Left renal cortex interstitium (tissue), 4 donors: ENCODE data around the gene PHF21A. TPM values are rescaled to one million over a fixed set of nuclear protein-coding genes. Genes with fewer than 3 reads are reported as not detected.

Experiments
- DNase-seq, 4 donors: peaks; one replicate each; pipeline ENCODE4 v3.0.0-alpha.2; 2013; ENCODE audit warnings: low read depth in 4 of 4, low spot score in 2 of 4, missing footprints in 1 of 4
- polyA plus RNA-seq, 4 donors: library from polyadenylated mRNA; unstranded; fragments of 120-200 nt; gene quantifications; one replicate each; pipeline ENCODE4 v1.2.1, GENCODE V29; 2013; ENCODE audit not compliant: insufficient read length in 4 of 4

PHF21A gene
- polyA plus RNA-seq, 4 donors, result 34.5 to 60.9 (median 51.7) TPM

GRCh38 chr11:45939836-45940235 lies 181.4 kb downstream of the PHF21A start:
- no peak for DNase-seq

GRCh38 chr11:45937916-45938315 lies 183.3 kb downstream of the PHF21A start:
- no peak for DNase-seq

GRCh38 chr11:45936511-45937054 lies 184.7 kb downstream of the PHF21A start:
- DNase-seq, result no peak

GRCh38 chr11:45935349-45936064 lies 185.7 kb downstream of the PHF21A start:
- DNase-seq, result no peak

- no peak for DNase-seq
Observed at GRCh38 chr11:45934580-45935318, 186.5 kb downstream of the PHF21A start.

DNA sequence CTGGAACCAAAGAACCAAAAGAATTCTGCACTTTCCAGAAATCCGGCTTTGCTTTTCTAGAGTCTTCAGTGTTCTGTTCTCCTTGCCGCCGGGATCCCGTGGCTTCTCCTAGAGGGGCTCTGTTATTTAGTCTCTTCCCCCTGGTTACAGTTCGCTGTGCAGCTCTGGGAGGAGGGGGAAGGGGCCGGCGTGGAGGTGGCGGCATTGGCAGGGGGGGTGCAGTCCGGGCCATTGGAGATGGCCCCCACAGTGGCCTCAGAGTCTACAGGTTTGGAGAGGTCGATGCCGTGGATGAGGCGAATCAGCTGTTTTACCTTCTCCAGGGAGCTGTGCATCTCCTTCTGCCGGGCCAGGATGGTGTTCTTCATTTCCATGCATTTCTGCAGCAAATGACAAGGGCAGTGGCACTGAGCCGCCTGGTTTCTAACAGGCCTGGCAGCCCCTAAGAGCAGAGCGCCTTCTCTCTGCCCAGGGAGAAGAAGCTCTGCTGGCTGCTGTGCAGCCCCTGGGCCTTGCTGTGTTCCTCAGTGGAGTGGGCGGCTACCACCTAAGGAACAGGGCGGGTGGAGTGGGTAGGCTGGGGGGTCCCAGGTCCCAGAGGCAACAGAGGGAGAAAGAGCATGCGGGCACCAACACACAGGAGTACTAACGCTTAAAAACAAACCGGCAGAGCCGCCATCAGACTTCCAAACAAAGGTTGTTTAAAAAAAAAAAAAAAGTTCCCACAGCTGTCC lies 187.2 kb downstream of the PHF21A start:
- no peak for DNase-seq

DNA sequence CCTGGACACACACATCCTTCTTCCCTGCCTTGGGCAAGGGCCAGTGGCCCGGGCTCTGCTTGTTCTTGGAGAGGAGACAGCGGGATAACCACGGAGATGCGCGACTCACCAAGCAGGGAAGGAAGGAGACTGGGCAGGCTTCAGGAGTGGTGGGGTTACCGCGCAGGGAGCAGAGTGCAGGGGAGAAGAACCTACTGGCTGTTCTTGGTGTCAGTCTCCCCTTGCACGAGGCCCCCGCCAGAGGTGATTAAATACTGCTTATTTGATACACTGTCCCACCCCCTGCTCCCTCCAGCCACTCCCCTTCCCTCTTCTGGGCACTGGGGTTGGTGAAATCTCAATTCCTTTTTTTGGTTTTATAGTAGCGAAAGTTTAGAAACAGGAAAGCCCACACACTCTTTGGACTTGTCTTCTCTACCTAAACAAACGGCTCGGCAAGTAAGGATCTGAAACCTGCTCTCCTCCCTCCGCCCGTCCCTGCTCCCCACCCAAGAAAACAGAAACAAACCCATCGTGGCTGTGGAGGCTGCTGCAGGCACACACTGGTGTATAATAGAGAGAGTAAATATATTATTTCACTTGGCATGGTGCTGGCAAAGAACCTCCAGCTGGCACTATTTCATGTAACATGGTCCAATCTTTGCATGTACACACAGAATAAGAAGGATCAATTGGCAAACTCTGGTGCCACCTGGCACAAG lies 188.0 kb downstream of the PHF21A start:
- no peak for DNase-seq

DNA sequence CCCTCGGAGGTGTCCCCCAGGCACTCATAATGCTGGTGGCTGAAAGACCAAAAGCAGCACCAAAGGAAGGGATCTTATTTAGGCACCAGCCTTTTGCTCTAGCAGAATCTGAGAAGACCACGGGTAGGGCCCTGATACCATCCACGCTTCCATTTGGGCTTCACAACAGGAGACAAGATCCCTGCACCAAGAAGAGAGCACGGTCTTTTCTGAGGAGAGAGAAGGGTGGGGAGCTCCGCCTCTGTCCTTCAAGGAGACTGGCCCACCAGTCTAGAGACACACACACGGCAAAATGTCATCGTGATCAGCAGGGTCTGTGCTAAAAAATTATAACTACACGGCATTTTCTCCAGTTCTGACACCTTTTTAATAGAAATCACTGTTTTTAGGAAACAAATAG lies 189.0 kb downstream of the PHF21A start:
- DNase-seq, result no peak

DNA sequence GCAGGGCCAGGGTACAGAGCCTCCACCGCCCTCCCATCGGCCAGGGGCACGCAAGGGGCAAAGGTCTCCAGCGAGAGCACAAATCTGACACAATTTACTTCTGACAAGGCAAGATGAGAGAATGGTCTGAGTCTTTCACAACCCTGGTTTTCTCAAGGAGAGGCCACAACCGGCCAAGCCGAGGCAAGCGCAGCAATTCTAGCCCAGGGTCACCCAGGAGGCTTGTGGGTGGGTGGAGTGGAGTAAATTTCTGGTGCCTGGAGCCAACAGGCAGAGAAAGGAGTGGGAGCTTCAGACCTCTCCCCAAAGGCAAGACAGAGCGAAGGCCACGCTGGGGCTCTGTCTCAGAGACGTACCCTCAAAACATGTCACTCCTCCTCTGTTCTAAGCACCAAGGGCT lies 189.5 kb downstream of the PHF21A start:
- DNase-seq, result no peak

DNA sequence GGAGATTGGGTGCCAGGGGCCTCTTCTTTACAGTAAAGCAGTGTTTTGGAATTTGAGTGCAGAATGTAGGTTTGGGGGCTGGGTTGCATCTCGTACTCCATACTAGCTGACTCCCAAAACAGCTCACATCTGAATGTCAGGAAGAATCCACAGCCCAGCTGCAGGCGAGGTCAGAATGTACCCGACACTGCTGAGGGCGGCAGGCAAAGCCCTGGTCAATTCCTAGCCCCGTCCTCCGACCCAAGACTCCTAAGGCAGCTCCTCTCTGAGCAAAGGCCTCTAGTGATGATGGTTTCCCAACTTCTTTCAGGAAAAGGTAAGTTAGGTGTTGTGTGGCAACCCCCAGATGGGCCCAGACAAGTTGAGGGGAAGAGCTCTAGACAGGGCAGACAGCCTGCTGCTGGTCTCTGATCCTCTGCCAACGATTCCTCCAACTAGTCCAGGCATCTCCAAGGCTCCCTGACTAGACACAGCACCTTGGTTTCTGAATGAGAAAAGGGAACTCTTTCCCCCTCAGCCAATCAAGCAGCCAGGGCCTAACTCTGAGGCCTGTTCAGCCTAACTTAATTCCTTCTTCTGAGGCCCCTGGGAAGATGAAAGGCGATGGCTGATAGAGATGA lies 190.2 kb downstream of the PHF21A start:
- DNase-seq, result no peak

DNA sequence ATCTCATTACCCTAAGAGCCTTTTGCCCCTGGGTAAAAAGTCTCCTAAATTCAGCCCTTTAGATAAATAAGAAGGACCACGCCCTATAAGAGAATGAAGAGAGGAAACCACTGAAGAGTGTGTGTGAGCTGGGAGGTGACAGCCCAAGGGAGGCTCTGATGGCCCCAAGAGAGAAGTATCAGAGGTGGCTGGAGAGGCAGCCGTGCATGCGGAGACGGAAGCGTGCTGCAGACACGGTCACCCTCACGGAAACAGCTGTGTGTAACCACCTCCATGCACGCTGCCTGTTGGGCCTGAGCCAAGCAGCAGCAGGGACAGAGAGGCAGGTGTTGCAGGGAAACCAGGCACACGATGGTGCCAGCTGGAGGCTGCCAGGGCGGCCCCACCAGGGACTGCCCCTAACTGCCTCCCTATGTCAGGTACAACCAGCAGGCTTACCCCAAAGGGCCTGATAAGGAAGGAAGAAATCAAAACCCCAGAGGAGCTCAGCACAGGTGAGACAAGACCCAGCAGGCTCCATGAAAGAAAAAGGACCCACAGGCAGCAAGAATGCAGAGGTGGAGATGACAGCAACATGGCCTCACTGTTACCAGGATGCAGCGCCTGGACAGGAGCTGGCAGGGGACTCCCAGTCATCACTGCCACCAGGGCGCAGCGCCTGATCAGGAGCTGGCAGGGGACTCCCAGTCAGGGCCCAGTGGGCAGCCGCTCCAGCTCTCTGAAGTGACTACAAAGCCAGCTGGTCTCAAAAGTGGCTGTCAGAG lies 191.0 kb downstream of the PHF21A start:
- DNase-seq, result no peak

DNA sequence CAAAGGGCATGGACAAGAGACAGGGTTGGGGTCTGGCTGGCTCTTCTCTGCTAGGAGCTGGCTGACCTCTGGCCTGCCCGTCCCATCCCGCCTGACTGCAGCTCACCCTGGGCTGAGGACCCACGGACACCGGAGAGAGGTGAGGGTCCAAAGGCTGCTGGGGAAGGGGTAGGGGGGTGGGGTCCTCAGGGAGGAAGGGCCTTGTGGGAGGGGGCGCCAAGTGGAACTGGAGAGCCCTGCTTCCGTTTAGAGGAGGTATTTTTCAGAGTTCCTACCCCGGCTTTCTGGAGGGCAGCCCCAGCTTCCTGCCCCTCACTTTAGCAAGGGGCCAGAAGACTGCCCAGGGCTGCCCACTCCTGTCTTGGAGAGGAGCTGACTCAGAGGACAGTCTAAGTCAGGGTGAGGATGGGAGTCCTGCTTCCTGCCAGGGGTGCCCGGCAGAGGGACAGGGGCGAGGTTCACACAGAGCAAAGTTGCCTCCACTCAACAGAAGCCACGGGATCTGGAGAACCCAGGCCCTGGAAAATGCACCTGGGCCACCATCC lies 191.7 kb downstream of the PHF21A start:
- no peak for DNase-seq

- no peak for DNase-seq
Observed at GRCh38 chr11:45928535-45929215, 192.6 kb downstream of the PHF21A start.

GRCh38 chr11:45927684-45928413 lies 193.4 kb downstream of the PHF21A start:
- no peak for DNase-seq

DNA sequence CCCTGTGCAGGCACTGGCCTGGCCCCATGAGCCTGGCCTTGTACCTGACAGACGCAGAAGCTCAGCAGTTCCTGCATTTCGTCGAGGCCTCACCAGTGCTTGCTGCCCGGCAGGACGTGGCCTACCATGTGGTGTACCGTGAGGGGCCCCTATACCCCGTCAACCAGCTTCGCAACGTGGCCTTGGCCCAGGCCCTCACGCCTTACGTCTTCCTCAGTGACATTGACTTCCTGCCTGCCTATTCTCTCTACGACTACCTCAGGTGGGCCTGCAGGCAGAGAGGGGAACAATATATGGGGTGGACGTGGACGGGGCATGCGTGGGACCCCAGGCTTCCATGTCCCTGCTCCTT lies 193.9 kb downstream of the PHF21A start:
- no peak for DNase-seq

- no peak for DNase-seq
Observed at GRCh38 chr11:45926536-45927331, 194.5 kb downstream of the PHF21A start.

DNA sequence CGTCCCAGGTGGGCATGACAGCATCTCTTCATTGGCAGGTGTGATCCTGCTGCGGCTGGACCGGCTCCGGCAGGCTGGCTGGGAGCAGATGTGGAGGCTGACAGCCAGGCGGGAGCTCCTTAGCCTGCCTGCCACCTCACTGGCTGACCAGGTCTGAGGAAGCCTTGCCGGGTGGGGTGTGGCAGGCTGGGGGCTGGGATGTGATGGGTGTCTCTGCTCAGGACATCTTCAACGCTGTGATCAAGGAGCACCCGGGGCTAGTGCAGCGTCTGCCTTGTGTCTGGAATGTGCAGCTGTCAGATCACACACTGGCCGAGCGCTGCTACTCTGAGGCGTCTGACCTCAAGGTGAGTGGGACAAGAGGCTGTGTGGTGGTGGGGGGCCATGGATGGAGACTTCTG lies 195.3 kb downstream of the PHF21A start:
- DNase-seq, result no peak
